ENCODE data around the gene CNTN3.

DNA sequence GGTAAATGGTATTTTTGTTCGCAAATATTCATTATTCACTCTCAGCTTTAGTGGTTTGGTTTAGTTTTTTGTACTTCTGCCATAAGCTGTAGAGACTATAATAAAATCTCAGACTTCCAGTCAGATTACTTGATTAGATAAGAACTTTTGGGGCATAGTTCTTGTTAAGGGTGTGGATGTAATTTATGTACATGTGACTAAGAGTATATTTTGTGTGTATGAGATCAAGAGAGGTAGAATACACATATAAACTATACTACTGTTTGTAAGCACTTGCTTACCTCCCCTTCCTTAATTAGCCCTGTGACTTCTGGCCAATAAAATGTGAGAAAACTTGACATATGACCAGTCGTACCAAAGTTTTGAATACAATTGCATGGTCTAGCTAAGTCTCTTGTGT lies 12.0 kb downstream of the CNTN3 start:
- TF ChIP-seq CTCF (optimal IDR thresholded peaks at IDR 0.05 in 1 of 3, IDR thresholded peaks at IDR 0.05 in 1 of 3, conservative IDR thresholded peaks at IDR 0.05 in 1 of 3; ENCODE audit: extremely low read depth in 1 of 3, insufficient read depth in 2 of 3, low read length in 3 of 3) = no peak
- no peak for TF ChIP-seq EZH2 (IDR thresholded peaks at IDR 0.05; ENCODE audit: low read length)

Measured in keratinocyte (primary cell).